Activated CD8-positive, alpha-beta T cell treated with anti-CD3 and anti-CD28 coated beads for 36 hours (primary cell): Measurements from ENCODE around the gene EFCAB9. TPM values are rescaled to one million over a fixed set of nuclear protein-coding genes. Genes with fewer than 3 reads are reported as not detected.

ENCODE experiments used
- ATAC-seq: fragments of 200-7000 bp; cut with Tn5 transposase; one replicate; pipeline ENCODE4 v1.10.0; 2021; ENCODE audit warnings: mild to moderate bottlenecking, moderate library complexity
- CTCF ChIA-PET: fragments of 350-600 bp; sonication (Branson Sonifier 250); formaldehyde crosslinking; loops from one replicate; lab custom pipeline; 2021; ENCODE audit warnings: antibody characterized with exemption; lab: Charles Lee
- POLR2A ChIA-PET: fragments of 350-600 bp; sonication (Branson Sonifier 250); formaldehyde crosslinking; loops from one replicate; lab custom pipeline; 2021; ENCODE audit warnings: antibody characterized with exemption; lab: Charles Lee
- DNase-seq: peaks from one replicate; pipeline ENCODE4 v3.0.0-alpha.2; 2020
- H3K27ac Mint-ChIP-seq: one replicate; pipeline ENCODE4 v1.8.0; 2021; ENCODE audit warnings: mild to moderate bottlenecking, mixed read lengths
- H3K27me3 Mint-ChIP-seq: one replicate; pipeline ENCODE4 v1.8.0; 2021; ENCODE audit warnings: mixed read lengths
- H3K36me3 Mint-ChIP-seq: one replicate; pipeline ENCODE4 v1.8.0; 2021; ENCODE audit warnings: low read depth, mixed read lengths
- H3K4me1 Mint-ChIP-seq: one replicate; pipeline ENCODE4 v1.8.0; 2021; ENCODE audit warnings: low read depth, mixed read lengths
- H3K4me3 Mint-ChIP-seq: one replicate; pipeline ENCODE4 v1.8.0; 2021; ENCODE audit warnings: mild to moderate bottlenecking, moderate library complexity, mixed read lengths
- H3K9me3 Mint-ChIP-seq: one replicate; pipeline ENCODE4 v1.8.0; 2021; ENCODE audit warnings: mixed read lengths
- CTCF ChIP-seq: fragments of 200-600 bp; IDR thresholded peaks from one replicate; pipeline ENCODE4 v1.8.0; 2022; ENCODE audit warnings: antibody characterized with exemption, mild to moderate bottlenecking
- intact Hi-C: fragments of 100-400 bp; cut with micrococcal nuclease; formaldehyde crosslinking; loops from one replicate; pipeline ENCODE4 v1.10.0; 2022
- total RNA-seq, 2 experiments: library from RNA; stranded (reverse); gene quantifications; one replicate each; pipeline ENCODE4 v1.2.3, GENCODE V29; 2021

Gene EFCAB9
- total RNA-seq, 2 experiments from 2014 or later: not detected

- POLR2A ChIA-PET: interaction anchor here (0.6 to 7.8 kb wide), 6 partner anchors 12 to 133 kb away, joined by 3 to 124 read pairs (median 4); partner anchors contain the start of gene UBTD2
- Mint-ChIP-seq H3K27ac (peak overlapping the region; percentile 96), H3K9me3 (peaks cover 2% of the 10 kb centered on the region), H3K4me1 (peaks cover 42% of the 10 kb centered on the region), H3K27me3 (no peaks in the 10 kb centered on the region), H3K36me3 (peaks cover 57% of the 10 kb centered on the region), H3K4me3 (peak overlapping the region; percentile 92)
- CTCF ChIA-PET: interaction anchor here (2.0 to 8.4 kb wide), 5 partner anchors 11 to 97 kb away, joined by 7 to 129 read pairs (median 21); no protein-coding TSS in a partner anchor
- no peak for TF ChIP-seq CTCF
- ATAC-seq (no peak), DNase-seq (peak; percentile 35)
- intact Hi-C loops: loop anchor here (5.0 kb wide), 2 partner anchors 97 to 278 kb away; partner anchors contain the start of gene UBTD2
Measured at GRCh38 chr5:172185096-172185461, 8.9 kb upstream of the EFCAB9 start.

GRCh38 chr5:172186114-172186695 is 7.8 kb upstream of the EFCAB9 start:
- CTCF ChIA-PET: interaction anchor here (0.7 to 8.4 kb wide), 15 partner anchors 7 to 120 kb away, joined by 3 to 129 read pairs (median 7); partner anchors contain the start of gene UBTD2
- Mint-ChIP-seq H3K9me3 (peaks cover 2% of the 10 kb centered on the region), H3K36me3 (peaks cover 51% of the 10 kb centered on the region)

GRCh38 chr5:172187118-172188032 is 6.6 kb upstream of the EFCAB9 start:
- ChIA-PET CTCF (interaction anchor here (0.7 to 8.4 kb wide), 32 partner anchors 8 to 275 kb away, joined by 3 to 129 read pairs (median 8); partner anchors contain the start of genes FBXW11 and UBTD2), POLR2A (interaction anchor here (0.5 to 7.8 kb wide), 16 partner anchors 9 to 799 kb away, joined by 3 to 124 read pairs (median 6); partner anchors contain the start of genes FBXW11, NPM1 and UBTD2)
- Mint-ChIP-seq H3K4me3 (peak overlapping the region; percentile 92), H3K9me3 (peaks cover 2% of the 10 kb centered on the region), H3K27me3 (no peaks in the 10 kb centered on the region), H3K36me3 (peaks cover 46% of the 10 kb centered on the region), H3K4me1 (peaks cover 27% of the 10 kb centered on the region), H3K27ac (peak overlapping the region; percentile 96)
- ATAC-seq: peak; percentile 52
- no peak for TF ChIP-seq CTCF
- intact Hi-C loops: loop anchor here (2.0 to 5.0 kb wide), 3 partner anchors 95 to 280 kb away; partner anchors contain the start of gene UBTD2
- DNase-seq: peak; percentile 85

More at GRCh38 chr5:172186114-172186695, 7.8 kb upstream of the EFCAB9 start:
- Mint-ChIP-seq H3K4me1 (peaks cover 33% of the 10 kb centered on the region), H3K4me3 (peak overlapping the region; percentile 92), H3K27ac (peak overlapping the region; percentile 96), H3K27me3 (no peaks in the 10 kb centered on the region)
- intact Hi-C loops: loop anchor here (5.0 kb wide), 2 partner anchors 96 to 279 kb away; partner anchors contain the start of gene UBTD2
- no peak for TF ChIP-seq CTCF
- ATAC-seq (no peak), DNase-seq (no peak)
- POLR2A ChIA-PET: interaction anchor here (0.9 to 7.8 kb wide), 15 partner anchors 8 to 798 kb away, joined by 3 to 124 read pairs (median 5); partner anchors contain the start of genes FBXW11 and NPM1

- DNase-seq (peak; percentile 93), ATAC-seq (peak; percentile 76)
- CTCF ChIA-PET: interaction anchor here (0.6 to 8.4 kb wide), 58 partner anchors 9 to 276 kb away, joined by 3 to 129 read pairs (median 6); partner anchors contain the start of genes FBXW11 and UBTD2
- peak within 1 kb of the TSS; percentile 92 for H3K4me3 Mint-ChIP-seq
- peak within 1 kb of the TSS; percentile 96 for H3K27ac Mint-ChIP-seq
- POLR2A ChIA-PET: interaction anchor here (0.6 to 7.8 kb wide), 19 partner anchors 9 to 182 kb away, joined by 3 to 124 read pairs (median 4); partner anchors contain the start of genes FBXW11 and UBTD2
- peaks cover 18% of the 10 kb centered on the region for H3K4me1 Mint-ChIP-seq
- intact Hi-C loops: loop anchor here (2.0 to 5.0 kb wide), 3 partner anchors 94 to 281 kb away; partner anchors contain the start of gene UBTD2
- TF ChIP-seq CTCF: peak; percentile 90
- H3K27me3 Mint-ChIP-seq: no peaks in the 10 kb centered on the region
- no peaks in the 10 kb centered on the region for H3K9me3 Mint-ChIP-seq
- H3K36me3 Mint-ChIP-seq: peaks cover 38% of the 10 kb centered on the region
Measured at GRCh38 chr5:172188033-172188892, 5.7 kb upstream of the EFCAB9 start, which contains the start of gene STK10. Gene STK10 (minus strand): TSS chr5:172188224. CDS start chr5:172188042, 182 bp downstream.
